ENCODE measurements around the gene ITGB5. TPM values are rescaled to one million over a fixed set of nuclear protein-coding genes. Genes with fewer than 3 reads are reported as not detected.
A peak's percentile ranks its signal among the peaks of the same experiment; 100 is the strongest.

Gene ITGB5
- total RNA-seq, 1 experiment from 2014 or later = 67.2 TPM

GRCh38 chr3:124748560-124749198 lies 138.5 kb downstream of the ITGB5 start:
- Histone ChIP-seq H2AFZ (ENCODE audit: low read length) (no peak overlapping the region), H3K4me2 (ENCODE audit: low read length) (no peak overlapping the region), H3K9ac (ENCODE audit: low read length) (no peak overlapping the region), H3K27me3 (ENCODE audit: low read length) (no peaks in the 10 kb centered on the region), H3K4me1 (ENCODE audit: insufficient read depth, low read length) (no peaks in the 10 kb centered on the region), H3K27ac (ENCODE audit: low read length) (no peak overlapping the region), H3K79me2 (ENCODE audit: low read length) (no peaks in the 10 kb centered on the region), H3K4me3 (ENCODE audit: low read length) (no peak overlapping the region), H3K9me3 (ENCODE audit: low read length) (no peaks in the 10 kb centered on the region), H4K20me1 (ENCODE audit: low read length) (no peaks in the 10 kb centered on the region), H3K9me2 (replicated peaks; ENCODE audit: low read length) (no peaks in the 10 kb centered on the region), H3K36me3 (ENCODE audit: low read depth, low read length) (peaks cover 5% of the 10 kb centered on the region), H3F3A (ENCODE audit: low read length, unreplicated experiment) (no peaks in the 10 kb centered on the region)
- BruUV-seq (replicated peaks) = no TSS peak
- ChIA-PET POLR2A (ENCODE audit: unreplicated experiment) (no interaction called here), CTCF (no interaction called here)
- peak; percentile 35; the same call in 1 of the 2 replicates for ATAC-seq
- DNase-seq = no peak
- intact Hi-C loops (cut with micrococcal nuclease) = no loop called here
- TF ChIP-seq CTCF (conservative IDR thresholded peaks at IDR 0.05; ENCODE audit: low read depth, low read length) = no peak
- no peak for TF ChIP-seq EZH2 (IDR thresholded peaks at IDR 0.05; ENCODE audit: low read length, unreplicated experiment)
- no peak for TF ChIP-seq EZH2phosphoT487 (IDR thresholded peaks at IDR 0.05; ENCODE audit: borderline replicate concordance, low read length)

GRCh38 chr3:124747111-124747981 lies 139.8 kb downstream of the ITGB5 start:
- ChIA-PET CTCF (no interaction called here), POLR2A (ENCODE audit: unreplicated experiment) (no interaction called here)
- Histone ChIP-seq H3K79me2 (ENCODE audit: low read length) (no peaks in the 10 kb centered on the region), H3K36me3 (ENCODE audit: low read depth, low read length) (peaks cover 6% of the 10 kb centered on the region), H3K4me1 (ENCODE audit: insufficient read depth, low read length) (no peaks in the 10 kb centered on the region), H3K9me2 (replicated peaks; ENCODE audit: low read length) (no peaks in the 10 kb centered on the region), H3K4me2 (ENCODE audit: low read length) (no peak overlapping the region), H3K9ac (ENCODE audit: low read length) (no peak overlapping the region), H4K20me1 (ENCODE audit: low read length) (no peaks in the 10 kb centered on the region), H3F3A (ENCODE audit: low read length, unreplicated experiment) (no peaks in the 10 kb centered on the region), H2AFZ (ENCODE audit: low read length) (no peak overlapping the region), H3K4me3 (ENCODE audit: low read length) (no peak overlapping the region), H3K27ac (ENCODE audit: low read length) (no peak overlapping the region), H3K27me3 (ENCODE audit: low read length) (no peaks in the 10 kb centered on the region), H3K9me3 (ENCODE audit: low read length) (no peaks in the 10 kb centered on the region)
- intact Hi-C loops (cut with micrococcal nuclease) = no loop called here
- no TSS peak for BruUV-seq (replicated peaks)
- ATAC-seq = no peak
- no peak for TF ChIP-seq EZH2phosphoT487 (IDR thresholded peaks at IDR 0.05; ENCODE audit: borderline replicate concordance, low read length)
- DNase-seq = no peak

GRCh38 chr3:124745756-124746155 lies 141.4 kb downstream of the ITGB5 start:
- no peaks in the 10 kb centered on the region for H3K27me3 ChIP-seq (ENCODE audit: low read length)
- H4K20me1 ChIP-seq (ENCODE audit: low read length) = no peaks in the 10 kb centered on the region
- no peak overlapping the region for H3K4me3 ChIP-seq (ENCODE audit: low read length)
- no peak overlapping the region for H3K9ac ChIP-seq (ENCODE audit: low read length)
- peaks cover 10% of the 10 kb centered on the region for H3K36me3 ChIP-seq (ENCODE audit: low read depth, low read length)
- POLR2A ChIA-PET (ENCODE audit: unreplicated experiment) = no interaction called here
- ATAC-seq (no peak), DNase-seq (no peak)
- no peak overlapping the region for H3K27ac ChIP-seq (ENCODE audit: low read length)
- H3K79me2 ChIP-seq (ENCODE audit: low read length) = no peaks in the 10 kb centered on the region
- no peak overlapping the region for H3K4me2 ChIP-seq (ENCODE audit: low read length)
- CTCF ChIA-PET = no interaction called here
- no peaks in the 10 kb centered on the region for H3K9me2 ChIP-seq (replicated peaks; ENCODE audit: low read length)
- no peak overlapping the region for H2AFZ ChIP-seq (ENCODE audit: low read length)
- H3K4me1 ChIP-seq (ENCODE audit: insufficient read depth, low read length) = no peaks in the 10 kb centered on the region
- no TSS peak for BruUV-seq (replicated peaks)
- intact Hi-C loops (cut with micrococcal nuclease) = no loop called here
- H3F3A ChIP-seq (ENCODE audit: low read length, unreplicated experiment) = no peaks in the 10 kb centered on the region
- TF ChIP-seq EZH2phosphoT487 (IDR thresholded peaks at IDR 0.05; ENCODE audit: borderline replicate concordance, low read length) (no peak), EZH2 (IDR thresholded peaks at IDR 0.05; ENCODE audit: low read length, unreplicated experiment) (no peak), CTCF (conservative IDR thresholded peaks at IDR 0.05; ENCODE audit: low read depth, low read length) (no peak)
- no peaks in the 10 kb centered on the region for H3K9me3 ChIP-seq (ENCODE audit: low read length)
